SU-DHL-6 (cell line): ENCODE results near the gene TTC12.

Source experiments
- EZH2phosphoT487 ChIP-seq: fragments of 200-600 bp; sonication (generic), shearing (Covaris generic); conservative IDR thresholded peaks from 2 replicates; pipeline ENCODE4 v1.6.1; 2018; ENCODE audit warnings: mild to moderate bottlenecking, antibody characterized with exemption, low read length, moderate library complexity, mixed read lengths
- TF ChIP-seq, protein P1 (sequence below): fragments of 200-600 bp; sonication (generic); IDR thresholded peaks from one replicate; pipeline ENCODE4 v1.5.1; 2017; ENCODE audit warnings: antibody characterized with exemption, mild to moderate bottlenecking, low read length, moderate library complexity; ENCODE audit not compliant: insufficient read depth, poor library complexity, severe bottlenecking

DNA sequence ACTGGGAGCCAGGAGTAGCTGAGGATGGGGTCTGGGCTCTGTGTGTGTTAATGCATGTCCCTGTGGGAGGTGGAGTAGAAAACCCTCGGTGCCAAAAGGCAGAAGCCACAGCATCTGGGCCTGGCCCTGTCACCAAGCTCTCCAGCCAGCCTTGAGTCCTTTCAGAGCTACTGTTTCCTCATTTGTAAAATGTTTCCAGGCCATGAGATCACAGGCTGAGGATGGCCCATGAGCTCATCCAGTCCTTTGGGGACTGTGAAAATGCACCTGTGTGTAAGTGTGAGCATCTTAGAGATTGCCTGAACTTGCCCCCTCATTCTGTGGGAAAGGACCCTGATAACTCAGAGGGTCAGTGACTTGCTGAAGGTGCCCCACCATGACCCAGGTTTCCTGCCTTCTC, 82.3 kb downstream of the TTC12 start:
- TF ChIP-seq, protein P1, sequence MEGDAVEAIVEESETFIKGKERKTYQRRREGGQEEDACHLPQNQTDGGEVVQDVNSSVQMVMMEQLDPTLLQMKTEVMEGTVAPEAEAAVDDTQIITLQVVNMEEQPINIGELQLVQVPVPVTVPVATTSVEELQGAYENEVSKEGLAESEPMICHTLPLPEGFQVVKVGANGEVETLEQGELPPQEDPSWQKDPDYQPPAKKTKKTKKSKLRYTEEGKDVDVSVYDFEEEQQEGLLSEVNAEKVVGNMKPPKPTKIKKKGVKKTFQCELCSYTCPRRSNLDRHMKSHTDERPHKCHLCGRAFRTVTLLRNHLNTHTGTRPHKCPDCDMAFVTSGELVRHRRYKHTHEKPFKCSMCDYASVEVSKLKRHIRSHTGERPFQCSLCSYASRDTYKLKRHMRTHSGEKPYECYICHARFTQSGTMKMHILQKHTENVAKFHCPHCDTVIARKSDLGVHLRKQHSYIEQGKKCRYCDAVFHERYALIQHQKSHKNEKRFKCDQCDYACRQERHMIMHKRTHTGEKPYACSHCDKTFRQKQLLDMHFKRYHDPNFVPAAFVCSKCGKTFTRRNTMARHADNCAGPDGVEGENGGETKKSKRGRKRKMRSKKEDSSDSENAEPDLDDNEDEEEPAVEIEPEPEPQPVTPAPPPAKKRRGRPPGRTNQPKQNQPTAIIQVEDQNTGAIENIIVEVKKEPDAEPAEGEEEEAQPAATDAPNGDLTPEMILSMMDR: no peak
- no peak for TF ChIP-seq EZH2phosphoT487
